GM12878 (cell line): ENCODE results near the gene RIPOR3. TPM values are rescaled to one million over a fixed set of nuclear protein-coding genes. Genes with fewer than 3 reads are reported as not detected.

ENCODE experiments used
- ATAC-seq: fragments of 200-7000 bp; cut with Tn5 transposase; 3 replicates; pipeline ENCODE4 v1.9.1; 2020; ENCODE audit warnings: mild to moderate bottlenecking, moderate library complexity
- BruUV-seq: library from RNA; stranded (reverse); fragments of 400-500 nt; replicated peaks from 2 replicates; lab custom pipeline; 2021; lab: Mats Ljungman, UMichigan
- CTCF ChIA-PET: fragments of 300-600 bp; sonication (Branson Sonifier 250); formaldehyde crosslinking; extraction: SDS; loops from one replicate; lab custom pipeline; 2021; ENCODE audit warnings: inconsistent platforms; lab: Yijun Ruan, JAX
- POLR2A ChIA-PET: fragments of 350-600 bp; formaldehyde crosslinking; extraction: SDS; loops from one replicate; lab custom pipeline; 2021; ENCODE audit warnings: inconsistent platforms; lab: Charles Lee
- RAD21 ChIA-PET: fragments of 300-600 bp; sonication (Branson Sonifier 250); formaldehyde crosslinking; loops from one replicate; lab custom pipeline; 2023; ENCODE audit warnings: antibody characterized with exemption; ENCODE audit not compliant: unreplicated experiment; lab: Charles Lee
- SMC1A ChIA-PET: fragments of 300-600 bp; sonication (Branson Sonifier 250); formaldehyde crosslinking; loops from one replicate; lab custom pipeline; 2023; ENCODE audit not compliant: unreplicated experiment, uncharacterized antibody; lab: Charles Lee
- DNase-seq: peaks from one replicate; pipeline ENCODE4 v3.0.0-alpha.2; 2011; ENCODE audit warnings: low read depth, low spot score
- FAIRE-seq: peaks from 3 replicates; lab custom pipeline; 2011; peaks lifted over from hg19 to GRCh38; lab: Jason Lieb, UNC
- H2AFZ ChIP-seq: 2 replicates; pipeline ENCODE4 v1.6.0; 2011; ENCODE audit warnings: low read depth, low read length, control low read depth; ENCODE audit not compliant: control insufficient read depth
- H3K27ac ChIP-seq: 2 replicates; pipeline ENCODE4 v1.5.1; 2011; ENCODE audit warnings: control low read depth; ENCODE audit not compliant: control insufficient read depth, insufficient read depth
- H3K27me3 ChIP-seq, 2 experiments: replicated peaks in 1 of 2; 2 replicates each; pipeline versions ENCODE4 v1.6.0 to v1.6.1; 2011; ENCODE audit warnings: low read length in 1 of 2; ENCODE audit not compliant: control insufficient read depth in 2 of 2, insufficient read depth in 2 of 2
- H3K36me3 ChIP-seq, 2 experiments: 2 replicates each; pipeline ENCODE4 v1.5.1; 2011; ENCODE audit warnings: low read length in 1 of 2; ENCODE audit not compliant: control insufficient read depth in 2 of 2, insufficient read depth in 2 of 2
- H3K4me1 ChIP-seq: 2 replicates; pipeline ENCODE4 v1.6.1; 2011; ENCODE audit warnings: mild to moderate bottlenecking, low read length, moderate library complexity, mixed read lengths; ENCODE audit not compliant: control insufficient read depth, insufficient read depth
- H3K4me2 ChIP-seq: 2 replicates; pipeline ENCODE4 v1.6.0; 2011; ENCODE audit warnings: control low read depth; ENCODE audit not compliant: control insufficient read depth, insufficient read depth
- H3K4me3 ChIP-seq: fragments of 200-600 bp; sonication (generic); 2 replicates; pipeline ENCODE4 v1.5.1; 2016
- H3K79me2 ChIP-seq: 2 replicates; pipeline ENCODE4 v1.6.0; 2011; ENCODE audit warnings: low read length; ENCODE audit not compliant: control insufficient read depth, insufficient read depth
- H3K9ac ChIP-seq: 2 replicates; pipeline ENCODE4 v1.8.0; 2011; ENCODE audit warnings: low read length, control low read depth, mixed read lengths; ENCODE audit not compliant: control insufficient read depth, insufficient read depth
- H3K9me3 ChIP-seq: replicated peaks from 3 replicates; pipeline ENCODE4 v1.5.1; 2011; ENCODE audit warnings: mild to moderate bottlenecking, low read length; ENCODE audit not compliant: control insufficient read depth, insufficient read depth
- H4K20me1 ChIP-seq: 2 replicates; pipeline ENCODE4 v1.6.0; 2011; ENCODE audit not compliant: control insufficient read depth, insufficient read depth
- CHD4 ChIP-seq: fragments of 200-600 bp; sonication (generic); IDR thresholded peaks from 2 replicates; pipeline ENCODE4 v1.6.1; 2016; ENCODE audit warnings: mild to moderate bottlenecking
- POLR2AphosphoS2 ChIP-seq: IDR thresholded peaks from 2 replicates; pipeline ENCODE4 v1.6.1; 2011; ENCODE audit warnings: low read depth, mild to moderate bottlenecking, low read length, improper control_type of control experiment, moderate library complexity
- SIN3A ChIP-seq: IDR thresholded peaks from 2 replicates; pipeline ENCODE4 v1.6.1; 2012; ENCODE audit warnings: low read depth, low read length, improper control_type of control experiment
- SIX5 ChIP-seq: IDR thresholded peaks from 2 replicates; pipeline ENCODE4 v1.6.1; 2011; ENCODE audit warnings: mild to moderate bottlenecking, low read depth, low read length, moderate library complexity; ENCODE audit not compliant: severe bottlenecking
- WGBS: methylation state at CpG from one replicate; pipeline ENCODE4 v1.1.6; 2016; ENCODE audit warnings: low lambda C conversion rate; ENCODE audit not compliant: insufficient replicate concordance, insufficient coverage; ENCODE audit errors: missing lambda C conversion rate; 5-methylcytosine and 5-hydroxymethylcytosine counted together
- in situ Hi-C: fragments of 300-500 bp; cut with MboI; formaldehyde crosslinking; loops from 9 replicates; pipeline ENCODE4 v1.14.3; 2018; ENCODE audit warnings: mixed read lengths
- intact Hi-C: fragments of 100-400 bp; cut with micrococcal nuclease; formaldehyde crosslinking; loops from one replicate; pipeline ENCODE4 v1.14.2; 2022; ENCODE audit not compliant: unreplicated experiment
- polyA plus RNA-seq, 11 experiments: library from polyadenylated mRNA; depleted of rRNA in 4 of 11; unstranded in 6 of 11; stranded (reverse) in 5 of 11; fragments of >200 nt; fragmentation: Nextera tagmentation in 4 of 11; fragmentation: Illumina TruSeq in 1 of 11; extraction: Ambion mirVana in 4 of 11; extraction: Trizol in 1 of 11; gene quantifications; 1 replicate in 1 of 11; 2 replicates in 10 of 11; pipeline versions ENCODE4 v1.2.1 to v1.2.3, GENCODE V29; 2011 to 2016; ENCODE audit warnings: inconsistent platforms in 2 of 11, missing spikeins in 2 of 11, low read depth in 1 of 11
- total RNA-seq, 4 experiments: library from RNA; depleted of rRNA in 3 of 4; stranded (reverse); fragments of >200 nt in 3 of 4; fragmentation: Illumina TruSeq in 1 of 4; extraction: Trizol in 1 of 4; gene quantifications; 2 replicates each; pipeline versions ENCODE4 v1.2.1 to v1.2.3, GENCODE V29; 2013 to 2021

The RIPOR3 gene
- total and polyA plus RNA-seq, 10 of the 15 experiments (the other 5 are each of a cell fraction or from before 2014, with no cell fraction given), result 0.04 to 0.55 (median 0.12) TPM; not detected in 6

GRCh38 chr20:50589548-50590347 is 101.6 kb downstream of the RIPOR3 start:
- Histone ChIP-seq H4K20me1 (no peaks in the 10 kb centered on the region), H3K4me2 (no peak overlapping the region), H2AFZ (no peak overlapping the region), H3K9ac (no peak overlapping the region), H3K27me3 (no peaks in the 10 kb centered on the region), H3K9me3 (no peaks in the 10 kb centered on the region), H3K79me2 (no peaks in the 10 kb centered on the region), H3K36me3 (peaks cover 15 to 26% of the 10 kb centered on the region in 2 experiments), H3K4me1 (no peaks in the 10 kb centered on the region), H3K4me3 (no peak overlapping the region), H3K27ac (no peak overlapping the region)
- WGBS, result 97% methylated on average over 20 of the region's 20 CpGs
- SMC1A ChIA-PET, result no interaction called here
- RAD21 ChIA-PET, result interaction anchor here (1.0 to 1.5 kb wide), 2 partner anchors 159 to 160 kb away, joined by 3 read pairs; no protein-coding TSS in a partner anchor
- TSS peak; percentile 21 for BruUV-seq
- in situ Hi-C loops (no loop called here), intact Hi-C loops (no loop called here)
- ATAC-seq, result no peak
- no peak for DNase-seq
- no peak for FAIRE-seq
- CTCF ChIA-PET, result interaction anchor here (0.6 to 5.8 kb wide), 8 partner anchors 8 to 125 kb away, joined by 3 to 36 read pairs (median 7); no protein-coding TSS in a partner anchor
- TF ChIP-seq POLR2AphosphoS2 (0 out of 2 replicates have a peak, but pooled peaks have one; percentile 29), CHD4 (no peak), SIN3A (no peak), SIX5 (no peak)
- POLR2A ChIA-PET, result interaction anchor here (0.7 kb wide), 1 partner anchor 87 kb away, joined by 4 read pairs; no protein-coding TSS in a partner anchor
